Esophagus (tissue), 2 donors: Measurements from ENCODE around the gene TMEM171. TPM values are rescaled to one million over a fixed set of nuclear protein-coding genes. Genes with fewer than 3 reads are reported as not detected.

Experiments used
- H3K27ac ChIP-seq, 2 donors: one replicate each; pipeline ENCODE4 v1.5.1; 2013; ENCODE audit warnings: low read depth in 2 of 2, mild to moderate bottlenecking in 2 of 2, inconsistent platforms in 1 of 2, low read length in 1 of 2, moderate library complexity in 1 of 2
- H3K27me3 ChIP-seq, 2 donors: one replicate each; pipeline ENCODE4 v1.6.1; 2013; ENCODE audit warnings: low read length in 2 of 2, control low read depth in 1 of 2, mild to moderate bottlenecking in 1 of 2; ENCODE audit not compliant: insufficient read depth in 2 of 2, control insufficient read depth in 1 of 2
- H3K36me3 ChIP-seq, 2 donors: one replicate each; pipeline ENCODE4 v1.6.1; 2013; ENCODE audit warnings: low read length in 1 of 2; ENCODE audit not compliant: control insufficient read depth in 2 of 2, insufficient read depth in 2 of 2
- H3K4me1 ChIP-seq, 2 donors: one replicate each; pipeline ENCODE4 v1.6.1; 2013; ENCODE audit warnings: low read length in 1 of 2; ENCODE audit not compliant: control insufficient read depth in 2 of 2, insufficient read depth in 2 of 2
- H3K4me3 ChIP-seq, 2 donors: one replicate each; pipeline ENCODE4 v1.5.1; 2013; ENCODE audit warnings: low read length in 2 of 2, mild to moderate bottlenecking in 2 of 2, low read depth in 1 of 2, moderate library complexity in 1 of 2
- H3K9me3 ChIP-seq, 2 donors: one replicate each; pipeline ENCODE4 v1.6.1; 2013; ENCODE audit warnings: mild to moderate bottlenecking in 2 of 2, low read depth in 1 of 2, low read length in 1 of 2, moderate library complexity in 1 of 2; ENCODE audit not compliant: control insufficient read depth in 2 of 2, insufficient read depth in 1 of 2
- WGBS, 2 donors: extraction: QIAGEN DNeasy Blood & Tissue Kit; methylation state at CpG; one replicate each; pipeline ENCODE4 v1.1.7; 2013; 5-methylcytosine and 5-hydroxymethylcytosine counted together
- polyA plus RNA-seq, 2 donors: library from polyadenylated mRNA; stranded (reverse); fragments of 200-250 nt; gene quantifications; one replicate each; pipeline ENCODE4 v1.2.3, GENCODE V29; 2013
- donor health status: healthy with polysubstance abuse.
- donor health status: Bipolar disorder and iron deficiency.

The TMEM171 gene
- polyA plus RNA-seq = 1 to 10 TPM; 3.6 to 5.6 TPM

- no peaks in the 10 kb centered on the region for H3K36me3 ChIP-seq
- peaks cover 0 to 3% of the 10 kb centered on the region in 2 donors for H3K9me3 ChIP-seq
- WGBS, 2 donors = 2 to 3% methylated on average over 64 to 94 of the region's 94 CpGs
- H3K27me3 ChIP-seq = no peaks in the 10 kb centered on the region
- peaks cover 0 to 4% of the 10 kb centered on the region in 2 donors for H3K4me1 ChIP-seq
- H3K4me3 ChIP-seq = peak within 1 kb of the TSS; percentile 58 to 80
- H3K27ac ChIP-seq = peak within 1 kb of the TSS; percentile 1 to 81
These were observed at the start of gene TMEM171 for GRCh38 chr5:73120222-73121118. TMEM171 (plus strand) TSS chr5:73120575; CDS start chr5:73123374, 2,799 bp downstream.

- no peaks in the 10 kb centered on the region for H3K4me1 ChIP-seq
- H3K36me3 ChIP-seq = peaks cover 2% of the 10 kb centered on the region in 2 donors
- H3K4me3 ChIP-seq = no peak overlapping the region
- H3K27me3 ChIP-seq = no peaks in the 10 kb centered on the region
- 85 to 93% methylated on average over 4 of the region's 4 CpGs for WGBS, 2 donors
- H3K27ac ChIP-seq = no peak overlapping the region
- H3K9me3 ChIP-seq = no peaks in the 10 kb centered on the region
These were observed 39.3 kb upstream of the TMEM171 start for GRCh38 chr5:73081093-73081492.

- H3K4me1 ChIP-seq = no peaks in the 10 kb centered on the region
- H3K36me3 ChIP-seq = no peaks in the 10 kb centered on the region
- H3K27me3 ChIP-seq = no peaks in the 10 kb centered on the region
- no peak overlapping the region for H3K27ac ChIP-seq
- H3K4me3 ChIP-seq = no peak overlapping the region
- H3K9me3 ChIP-seq = no peaks in the 10 kb centered on the region
- 89% methylated on average over 4 of the region's 4 CpGs for WGBS, 2 donors
These were observed 32.3 kb upstream of the TMEM171 start for GRCh38 chr5:73088026-73088425.

DNA sequence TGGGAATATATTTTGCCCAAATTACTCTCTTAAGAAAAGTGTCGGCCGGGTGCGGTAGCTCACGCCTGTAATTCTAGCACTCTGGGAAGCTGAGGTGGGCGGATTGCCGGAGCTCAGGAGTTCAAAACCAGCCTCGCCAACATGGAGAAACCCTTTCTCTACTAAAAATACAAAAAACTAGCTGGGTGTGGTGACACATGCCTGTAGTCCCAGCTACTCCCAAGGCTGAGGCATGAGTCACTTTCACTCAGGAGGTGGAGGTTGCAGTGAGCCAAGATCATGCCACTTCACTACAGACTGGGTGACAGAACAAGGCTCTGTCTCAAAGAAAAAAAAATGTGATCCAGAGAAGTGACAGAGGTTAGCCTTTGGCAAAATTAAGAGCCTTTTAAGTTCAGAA, 26.4 kb upstream of the TMEM171 start:
- H3K4me1 ChIP-seq = no peaks in the 10 kb centered on the region
- no peaks in the 10 kb centered on the region for H3K27me3 ChIP-seq
- H3K4me3 ChIP-seq = no peak overlapping the region
- H3K27ac ChIP-seq = no peak overlapping the region
- 69 to 73% methylated on average over 7 of the region's 7 CpGs for WGBS, 2 donors
- no peaks in the 10 kb centered on the region for H3K9me3 ChIP-seq
- no peaks in the 10 kb centered on the region for H3K36me3 ChIP-seq

DNA sequence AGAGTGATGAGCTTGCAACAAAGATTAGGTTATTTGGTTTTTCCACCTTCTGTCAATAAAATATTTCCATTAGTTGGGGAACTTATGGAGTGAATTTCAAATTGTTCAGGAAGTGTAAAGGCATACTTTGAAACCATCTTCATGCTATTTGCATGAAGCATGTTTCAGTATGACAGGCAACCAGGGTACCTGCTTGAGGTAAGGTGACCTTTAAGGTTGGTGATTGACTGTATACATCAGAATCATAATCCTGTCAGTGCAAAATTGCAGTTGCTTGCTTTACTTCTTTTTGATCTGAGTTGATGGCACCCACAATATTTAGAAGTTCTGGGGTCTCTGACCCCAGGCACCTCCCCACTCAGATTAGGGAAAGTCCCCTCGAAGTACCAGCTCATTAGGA, 26.0 kb upstream of the TMEM171 start:
- no peaks in the 10 kb centered on the region for H3K4me1 ChIP-seq
- H3K9me3 ChIP-seq = no peaks in the 10 kb centered on the region
- WGBS, 2 donors = 69 to 73% methylated on average over 1 of the region's 1 CpG
- H3K36me3 ChIP-seq = no peaks in the 10 kb centered on the region
- H3K27ac ChIP-seq = no peak overlapping the region
- no peaks in the 10 kb centered on the region for H3K27me3 ChIP-seq
- no peak overlapping the region for H3K4me3 ChIP-seq

DNA sequence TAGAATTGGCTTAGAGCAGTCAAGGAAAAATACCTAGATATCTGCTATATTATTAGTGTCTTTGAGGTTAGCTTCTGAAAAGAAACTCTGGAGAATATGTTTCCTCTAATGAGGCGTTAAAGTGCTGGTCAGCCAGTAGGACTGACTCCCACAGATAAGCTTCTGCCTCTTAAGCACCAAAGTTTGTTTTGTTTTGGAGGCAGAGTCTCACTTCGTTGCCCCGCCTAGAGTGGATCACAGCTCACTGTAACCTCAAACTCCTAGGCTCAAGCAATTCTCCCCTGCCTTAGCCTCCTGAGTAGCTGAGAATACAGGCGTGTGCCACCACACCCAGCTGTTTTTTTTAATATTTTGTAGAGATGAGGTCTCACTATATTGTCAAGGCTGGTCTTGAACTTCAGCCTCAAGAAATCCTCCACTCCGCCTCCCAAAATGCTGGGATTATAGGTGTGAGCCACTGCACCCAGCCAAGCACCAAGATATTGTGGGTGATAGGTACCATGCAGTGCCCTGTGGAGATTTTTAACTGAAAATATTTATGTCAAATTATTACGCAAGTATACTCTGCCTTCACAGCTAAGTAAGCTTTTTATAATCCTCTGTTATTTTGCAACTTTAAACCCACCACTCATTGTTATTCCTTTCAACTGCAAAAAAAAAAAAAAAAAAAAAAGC, 24.7 kb upstream of the TMEM171 start:
- 87 to 90% methylated on average over 6 of the region's 6 CpGs for WGBS, 2 donors

GRCh38 chr5:73096239-73096575, 24.2 kb upstream of the TMEM171 start:
- 73 to 77% methylated on average over 1 of the region's 1 CpG for WGBS, 2 donors
- no peaks in the 10 kb centered on the region for H3K4me1 ChIP-seq
- no peak overlapping the region for H3K4me3 ChIP-seq
- no peaks in the 10 kb centered on the region for H3K9me3 ChIP-seq
- no peaks in the 10 kb centered on the region for H3K36me3 ChIP-seq
- H3K27ac ChIP-seq = no peak overlapping the region
- H3K27me3 ChIP-seq = no peaks in the 10 kb centered on the region

More for the DNA sequence above, 24.7 kb upstream of the TMEM171 start:
- H3K27me3 ChIP-seq = no peaks in the 10 kb centered on the region
- H3K4me1 ChIP-seq = no peaks in the 10 kb centered on the region
- no peaks in the 10 kb centered on the region for H3K36me3 ChIP-seq
- no peak overlapping the region for H3K27ac ChIP-seq
- H3K9me3 ChIP-seq = no peaks in the 10 kb centered on the region
- H3K4me3 ChIP-seq = no peak overlapping the region

- H3K4me1 ChIP-seq = no peaks in the 10 kb centered on the region
- H3K27me3 ChIP-seq = no peaks in the 10 kb centered on the region
- H3K27ac ChIP-seq = no peak overlapping the region
- 96 to 98% methylated on average over 2 of the region's 2 CpGs for WGBS, 2 donors
- H3K4me3 ChIP-seq = no peak overlapping the region
- H3K36me3 ChIP-seq = no peaks in the 10 kb centered on the region
- H3K9me3 ChIP-seq = no peaks in the 10 kb centered on the region
These were observed 22.6 kb upstream of the TMEM171 start for GRCh38 chr5:73097740-73098139.

- Histone ChIP-seq H3K27ac (no peak overlapping the region), H3K27me3 (no peaks in the 10 kb centered on the region), H3K4me1 (no peaks in the 10 kb centered on the region), H3K36me3 (no peaks in the 10 kb centered on the region), H3K4me3 (no peak overlapping the region), H3K9me3 (no peaks in the 10 kb centered on the region)
- WGBS, 2 donors = 89 to 93% methylated on average over 4 of the region's 4 CpGs
These were observed 20.3 kb upstream of the TMEM171 start for GRCh38 chr5:73100109-73100508.
